ENCODE data around the gene ZNF157.

DNA sequence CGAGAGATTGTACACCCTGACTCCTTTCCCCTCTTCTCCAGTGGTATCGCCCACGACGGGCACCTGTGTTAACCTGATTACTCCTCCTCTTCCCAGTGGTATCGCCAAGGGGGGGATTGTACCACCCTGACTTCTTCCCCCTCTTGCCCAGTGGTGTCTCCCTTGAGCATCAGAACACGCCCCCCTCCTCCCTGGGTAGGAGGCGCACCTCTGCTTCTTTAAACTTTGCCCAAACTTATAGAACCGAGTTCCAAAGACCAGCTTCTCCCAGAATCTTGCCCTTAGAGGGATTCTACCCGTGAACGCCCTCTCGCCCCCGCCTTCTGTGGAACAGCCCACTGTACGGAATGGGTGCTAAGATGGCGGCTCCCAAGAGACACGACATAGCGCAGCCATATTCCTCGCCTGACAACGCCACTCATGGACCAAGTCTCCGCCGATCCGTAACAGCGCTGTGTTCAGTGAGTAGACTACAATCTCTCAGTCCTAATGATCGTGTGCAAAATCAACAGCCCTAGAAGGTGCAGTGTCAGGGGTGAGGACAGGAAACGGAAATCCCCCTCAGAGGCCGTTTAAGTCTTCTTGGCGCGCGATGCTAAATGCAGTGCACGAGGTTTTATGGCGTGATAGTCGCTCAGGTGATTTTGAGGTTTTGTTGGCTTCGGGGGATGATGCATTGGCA lies 4.2 kb upstream of the ZNF157 start:
- no peak for TF ChIP-seq CTCF (IDR thresholded peaks at IDR 0.05 in 4 of 5, conservative IDR thresholded peaks at IDR 0.05 in 1 of 5)
- TF ChIP-seq POLR2A (IDR thresholded peaks at IDR 0.05), result no peak
